Smooth muscle cell (in vitro differentiated cells): ENCODE results near the gene CTDP1. TPM values are rescaled to one million over a fixed set of nuclear protein-coding genes. Genes with fewer than 3 reads are reported as not detected.

Source experiments
- DNase-seq: peaks from one replicate; lab custom pipeline; 2025; ENCODE audit not compliant: unreplicated experiment; lab: John Stamatoyannopoulos, UW
- H2AFZ ChIP-seq: fragments of 200-600 bp; sonication (generic); 2 replicates; pipeline ENCODE4 v1.6.0; 2016; ENCODE audit warnings: antibody characterized with exemption, low read depth, mild to moderate bottlenecking
- H3F3A ChIP-seq: fragments of 200-600 bp; sonication (generic); 2 replicates; pipeline ENCODE4 v1.6.0; 2017; ENCODE audit warnings: antibody characterized with exemption, low read depth
- H3K27ac ChIP-seq: fragments of 200-600 bp; sonication (generic); 2 replicates; pipeline ENCODE4 v1.5.1; 2016; ENCODE audit warnings: low read depth, mild to moderate bottlenecking
- H3K27me3 ChIP-seq: fragments of 200-600 bp; sonication (generic); 2 replicates; pipeline ENCODE4 v1.6.1; 2016; ENCODE audit warnings: low read depth, mild to moderate bottlenecking
- H3K36me3 ChIP-seq: fragments of 200-600 bp; sonication (generic); 2 replicates; pipeline ENCODE4 v1.5.1; 2016; ENCODE audit warnings: low read depth
- H3K4me1 ChIP-seq: fragments of 200-600 bp; sonication (generic); 2 replicates; pipeline ENCODE4 v1.5.1; 2016; ENCODE audit warnings: low read depth
- H3K4me2 ChIP-seq: fragments of 200-600 bp; sonication (generic); 2 replicates; pipeline ENCODE4 v1.6.0; 2016; ENCODE audit warnings: mild to moderate bottlenecking
- H3K4me3 ChIP-seq: fragments of 200-600 bp; sonication (generic); 2 replicates; pipeline ENCODE4 v1.5.1; 2016; ENCODE audit warnings: mild to moderate bottlenecking
- H3K79me2 ChIP-seq: fragments of 200-600 bp; sonication (generic); 2 replicates; pipeline ENCODE4 v1.6.0; 2016; ENCODE audit warnings: low read depth, mild to moderate bottlenecking
- H3K9ac ChIP-seq: fragments of 200-600 bp; sonication (generic); 2 replicates; pipeline ENCODE4 v1.6.0; 2016; ENCODE audit warnings: low read depth
- H3K9me3 ChIP-seq: fragments of 200-600 bp; sonication (generic); replicated peaks from 2 replicates; pipeline ENCODE4 v1.5.1; 2016; ENCODE audit warnings: low read depth
- H4K20me1 ChIP-seq: fragments of 200-600 bp; sonication (generic); 2 replicates; pipeline ENCODE4 v1.6.0; 2016; ENCODE audit warnings: low read depth
- whole genome bisulfite sequencing: methylation state at CpG from one replicate; pipeline ENCODE4 v1.1.7; 2016; ENCODE audit warnings: low lambda C conversion rate; 5-methylcytosine and 5-hydroxymethylcytosine counted together
- polyA plus RNA-seq: library from polyadenylated mRNA; unstranded; fragments of >200 nt; fragmentation: Nextera tagmentation; extraction: Ambion mirVana; gene quantifications from 2 replicates; pipeline ENCODE4 v1.2.1, GENCODE V29; 2016
- total RNA-seq: library from RNA; depleted of rRNA; stranded (reverse); fragments of >200 nt; gene quantifications from 2 replicates; pipeline ENCODE4 v1.2.3, GENCODE V29; 2014
- TF ChIP-seq, protein P1 (sequence below): fragments of 200-600 bp; sonication (generic); IDR thresholded peaks from 2 replicates; pipeline ENCODE4 v1.5.1; 2017; ENCODE audit warnings: borderline replicate concordance, mild to moderate bottlenecking, antibody characterized with exemption; ENCODE audit not compliant: insufficient read depth, poor library complexity, severe bottlenecking

CTDP1 gene
- total and polyA plus RNA-seq, 2 experiments from 2014 or later, result 14.1 to 18.4 TPM

DNA sequence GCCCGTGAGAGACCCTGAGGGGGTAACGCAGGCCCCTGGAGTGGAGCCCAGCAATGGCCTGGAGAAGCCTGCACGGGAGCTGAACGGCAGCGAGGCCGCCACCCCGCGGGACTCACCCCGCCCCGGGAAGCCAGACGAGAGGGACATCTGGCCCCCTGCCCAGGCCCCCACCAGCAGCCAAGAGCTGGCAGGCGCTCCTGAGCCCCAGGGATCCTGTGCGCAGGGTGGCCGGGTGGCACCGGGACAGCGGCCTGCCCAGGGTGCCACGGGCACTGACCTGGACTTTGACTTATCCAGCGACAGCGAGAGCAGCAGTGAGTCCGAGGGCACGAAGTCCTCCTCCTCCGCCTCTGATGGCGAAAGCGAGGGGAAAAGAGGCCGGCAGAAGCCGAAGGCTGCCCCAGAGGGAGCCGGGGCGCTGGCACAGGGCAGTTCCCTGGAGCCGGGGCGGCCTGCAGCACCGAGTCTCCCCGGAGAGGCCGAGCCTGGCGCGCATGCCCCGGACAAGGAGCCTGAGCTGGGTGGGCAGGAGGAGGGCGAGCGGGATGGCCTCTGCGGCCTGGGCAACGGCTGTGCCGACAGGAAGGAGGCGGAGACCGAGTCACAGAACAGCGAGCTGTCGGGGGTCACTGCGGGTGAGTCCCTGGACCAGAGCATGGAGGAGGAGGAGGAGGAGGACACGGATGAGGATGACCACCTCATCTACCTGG is 35.1 kb downstream of the CTDP1 start:
- Histone ChIP-seq H3K4me3 (no peak overlapping the region), H2AFZ (no peak overlapping the region), H3K9ac (no peak overlapping the region), H3K4me2 (no peak overlapping the region), H3K4me1 (no peaks in the 10 kb centered on the region), H3K9me3 (no peaks in the 10 kb centered on the region), H3K79me2 (no peaks in the 10 kb centered on the region), H3K27ac (no peak overlapping the region), H4K20me1 (no peaks in the 10 kb centered on the region), H3K27me3 (no peaks in the 10 kb centered on the region), H3F3A (no peaks in the 10 kb centered on the region), H3K36me3 (no peaks in the 10 kb centered on the region)
- WGBS, result 97% methylated on average over 39 of the region's 47 CpGs
- TF ChIP-seq, protein P1, sequence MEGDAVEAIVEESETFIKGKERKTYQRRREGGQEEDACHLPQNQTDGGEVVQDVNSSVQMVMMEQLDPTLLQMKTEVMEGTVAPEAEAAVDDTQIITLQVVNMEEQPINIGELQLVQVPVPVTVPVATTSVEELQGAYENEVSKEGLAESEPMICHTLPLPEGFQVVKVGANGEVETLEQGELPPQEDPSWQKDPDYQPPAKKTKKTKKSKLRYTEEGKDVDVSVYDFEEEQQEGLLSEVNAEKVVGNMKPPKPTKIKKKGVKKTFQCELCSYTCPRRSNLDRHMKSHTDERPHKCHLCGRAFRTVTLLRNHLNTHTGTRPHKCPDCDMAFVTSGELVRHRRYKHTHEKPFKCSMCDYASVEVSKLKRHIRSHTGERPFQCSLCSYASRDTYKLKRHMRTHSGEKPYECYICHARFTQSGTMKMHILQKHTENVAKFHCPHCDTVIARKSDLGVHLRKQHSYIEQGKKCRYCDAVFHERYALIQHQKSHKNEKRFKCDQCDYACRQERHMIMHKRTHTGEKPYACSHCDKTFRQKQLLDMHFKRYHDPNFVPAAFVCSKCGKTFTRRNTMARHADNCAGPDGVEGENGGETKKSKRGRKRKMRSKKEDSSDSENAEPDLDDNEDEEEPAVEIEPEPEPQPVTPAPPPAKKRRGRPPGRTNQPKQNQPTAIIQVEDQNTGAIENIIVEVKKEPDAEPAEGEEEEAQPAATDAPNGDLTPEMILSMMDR, result no peak
- no peak for DNase-seq

DNA sequence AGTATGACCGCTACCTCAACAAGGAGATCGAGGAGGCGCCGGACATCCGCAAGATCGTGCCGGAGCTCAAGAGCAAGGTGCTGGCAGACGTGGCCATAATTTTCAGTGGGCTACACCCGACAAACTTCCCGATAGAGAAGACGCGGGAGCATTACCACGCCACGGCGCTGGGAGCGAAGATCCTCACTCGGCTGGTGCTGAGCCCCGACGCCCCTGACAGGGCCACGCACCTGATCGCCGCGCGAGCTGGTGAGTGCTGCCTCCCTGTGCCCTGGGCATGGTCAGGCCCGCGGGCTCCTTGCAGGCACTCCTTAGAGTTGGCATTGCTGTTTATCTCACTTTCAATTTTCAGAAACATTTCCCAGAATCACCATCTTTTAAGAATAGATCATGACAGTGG is 35.7 kb downstream of the CTDP1 start:
- no peak for DNase-seq
- Histone ChIP-seq H4K20me1 (no peaks in the 10 kb centered on the region), H3K36me3 (no peaks in the 10 kb centered on the region), H3K79me2 (no peaks in the 10 kb centered on the region), H3F3A (no peaks in the 10 kb centered on the region), H3K9ac (no peak overlapping the region), H3K27me3 (no peaks in the 10 kb centered on the region), H3K27ac (no peak overlapping the region), H3K9me3 (no peaks in the 10 kb centered on the region), H2AFZ (no peak overlapping the region), H3K4me3 (no peak overlapping the region), H3K4me1 (no peaks in the 10 kb centered on the region), H3K4me2 (no peak overlapping the region)
- WGBS, result 97% methylated on average over 26 of the region's 26 CpGs
- TF ChIP-seq, protein P1, result no peak

DNA sequence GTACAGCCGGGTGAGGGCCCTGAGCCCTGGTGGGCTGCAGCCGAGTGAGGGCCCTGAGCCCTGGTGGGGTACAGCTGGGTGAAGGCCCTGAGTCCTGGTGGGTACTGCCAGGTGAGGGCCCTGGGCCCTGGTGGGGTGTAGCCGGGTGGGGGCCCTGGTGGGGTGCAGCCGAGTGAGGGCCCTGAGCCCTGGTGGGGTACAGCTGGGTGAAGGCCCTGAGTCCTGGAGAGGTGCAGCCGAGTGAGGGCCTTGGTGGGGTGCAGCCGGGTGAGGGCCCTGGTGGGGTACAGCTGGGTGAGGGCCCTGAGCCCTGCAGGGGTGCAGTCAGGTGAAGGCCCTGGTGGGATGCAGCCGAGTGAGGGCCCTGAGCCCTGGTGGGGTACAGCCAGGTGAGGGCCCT is 37.5 kb downstream of the CTDP1 start:
- Histone ChIP-seq H3K27ac (no peak overlapping the region), H2AFZ (no peak overlapping the region), H3F3A (no peaks in the 10 kb centered on the region), H3K4me2 (no peak overlapping the region), H3K36me3 (no peaks in the 10 kb centered on the region), H3K9ac (no peak overlapping the region), H3K4me3 (no peak overlapping the region), H3K4me1 (no peaks in the 10 kb centered on the region), H4K20me1 (no peaks in the 10 kb centered on the region), H3K79me2 (no peaks in the 10 kb centered on the region), H3K27me3 (no peaks in the 10 kb centered on the region), H3K9me3 (no peaks in the 10 kb centered on the region)
- DNase-seq, result no peak
- 100% methylated on average over 4 of the region's 7 CpGs for whole genome bisulfite sequencing
- TF ChIP-seq, protein P1, result no peak

DNA sequence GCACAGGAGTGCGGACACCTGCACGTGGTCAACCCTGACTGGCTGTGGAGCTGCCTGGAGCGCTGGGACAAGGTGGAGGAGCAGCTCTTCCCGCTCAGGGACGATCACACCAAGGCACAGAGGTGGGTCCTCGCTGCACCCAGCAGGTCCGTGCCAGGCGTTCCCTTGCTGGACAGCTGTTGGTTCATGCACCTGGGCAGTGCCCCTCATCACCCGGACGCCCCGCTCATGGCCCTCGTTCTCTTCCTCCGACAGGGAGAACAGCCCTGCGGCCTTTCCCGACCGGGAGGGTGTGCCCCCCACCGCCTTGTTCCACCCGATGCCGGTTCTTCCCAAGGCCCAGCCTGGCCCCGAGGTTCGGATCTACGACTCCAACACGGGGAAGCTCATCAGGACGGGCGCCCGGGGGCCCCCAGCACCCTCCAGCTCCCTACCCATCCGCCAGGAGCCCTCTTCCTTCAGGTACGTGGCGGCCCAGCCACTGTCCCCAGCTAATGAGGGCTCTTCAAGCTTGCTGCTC is 38.0 kb downstream of the CTDP1 start:
- Histone ChIP-seq H3K4me1 (no peaks in the 10 kb centered on the region), H3K9ac (no peak overlapping the region), H3K27ac (no peak overlapping the region), H3K4me3 (no peak overlapping the region), H3K27me3 (no peaks in the 10 kb centered on the region), H3K79me2 (no peaks in the 10 kb centered on the region), H3K36me3 (no peaks in the 10 kb centered on the region), H4K20me1 (no peaks in the 10 kb centered on the region), H2AFZ (no peak overlapping the region), H3K4me2 (no peak overlapping the region), H3F3A (no peaks in the 10 kb centered on the region), H3K9me3 (no peaks in the 10 kb centered on the region)
- TF ChIP-seq, protein P1, result no peak
- DNase-seq, result no peak
- 99% methylated on average over 27 of the region's 29 CpGs for WGBS
